SU-DHL-6 (cell line): ENCODE data around the gene RND1.
"Not testable (repeated sequence)": the region's sequence is repeated elsewhere in the genome, so short reads cannot be mapped to it uniquely, and the experiment has no call there.

Experiments used
- H2AFZ ChIP-seq: fragments of 200-600 bp; sonication (generic); 2 replicates; pipeline ENCODE4 v1.6.1; 2014; ENCODE audit warnings: low read depth, mild to moderate bottlenecking, moderate library complexity, mixed read lengths, antibody characterized with exemption, low read length; ENCODE audit not compliant: severe bottlenecking
- H3F3A ChIP-seq: fragments of 200-600 bp; shearing (Covaris generic); 2 replicates; pipeline ENCODE4 v1.6.0; 2016; ENCODE audit warnings: antibody characterized with exemption, mild to moderate bottlenecking; ENCODE audit not compliant: insufficient read depth
- H3K27ac ChIP-seq: fragments of 200-600 bp; sonication (generic); 2 replicates; pipeline ENCODE4 v1.5.1; 2016; ENCODE audit warnings: low read depth, mild to moderate bottlenecking, low read length, moderate library complexity, mixed read lengths
- H3K27me3 ChIP-seq: fragments of 200-600 bp; sonication (generic), shearing (Covaris generic); 2 replicates; pipeline ENCODE4 v1.6.0; 2014; ENCODE audit warnings: mild to moderate bottlenecking, low read length
- H3K36me3 ChIP-seq: fragments of 200-600 bp; sonication (generic); 2 replicates; pipeline ENCODE4 v1.6.1; 2014; ENCODE audit warnings: mild to moderate bottlenecking, low read length, mixed read lengths
- H3K4me2 ChIP-seq: fragments of 300-600, 200-600 bp; shearing (Covaris generic), sonication (generic); 2 replicates; pipeline ENCODE4 v1.6.0; 2014; ENCODE audit warnings: low read length, low read depth, mild to moderate bottlenecking; ENCODE audit not compliant: poor library complexity, severe bottlenecking
- H3K4me3 ChIP-seq: fragments of 200-600 bp; sonication (generic); 2 replicates; pipeline ENCODE4 v1.5.1; 2014; ENCODE audit warnings: antibody characterized with exemption, low read length, mild to moderate bottlenecking, mixed read lengths; ENCODE audit not compliant: insufficient read depth, poor library complexity, severe bottlenecking
- H3K79me2 ChIP-seq: fragments of 200-600 bp; sonication (generic); 2 replicates; pipeline ENCODE4 v1.6.1; 2014; ENCODE audit warnings: mild to moderate bottlenecking, low read length, moderate library complexity; ENCODE audit not compliant: insufficient read depth
- H3K9ac ChIP-seq: fragments of 200-600 bp; sonication (generic); 2 replicates; pipeline ENCODE4 v1.7.0; 2014; ENCODE audit warnings: mild to moderate bottlenecking, low read length
- H3K9me2 ChIP-seq: fragments of 200-600 bp; sonication (generic); replicated peaks from 2 replicates; pipeline ENCODE4 v1.6.1; 2014; ENCODE audit warnings: low read length; ENCODE audit not compliant: insufficient read depth
- H3K9me3 ChIP-seq: fragments of 200-600 bp; sonication (generic); 2 replicates; pipeline ENCODE4 v1.6.1; 2014; ENCODE audit warnings: low read length, mixed read lengths; ENCODE audit not compliant: insufficient read depth
- H4K20me1 ChIP-seq: fragments of 200-600 bp; sonication (generic); 2 replicates; pipeline ENCODE4 v1.6.1; 2014; ENCODE audit warnings: low read depth, mild to moderate bottlenecking, antibody characterized with exemption, low read length, moderate library complexity, mixed read lengths
- EZH2phosphoT487 ChIP-seq: fragments of 200-600 bp; sonication (generic), shearing (Covaris generic); conservative IDR thresholded peaks from 2 replicates; pipeline ENCODE4 v1.6.1; 2018; ENCODE audit warnings: mild to moderate bottlenecking, antibody characterized with exemption, low read length, moderate library complexity, mixed read lengths
- TF ChIP-seq, protein P1 (sequence below): fragments of 200-600 bp; sonication (generic); IDR thresholded peaks from one replicate; pipeline ENCODE4 v1.5.1; 2017; ENCODE audit warnings: antibody characterized with exemption, mild to moderate bottlenecking, low read length, moderate library complexity; ENCODE audit not compliant: insufficient read depth, poor library complexity, severe bottlenecking

Gene RND1

DNA sequence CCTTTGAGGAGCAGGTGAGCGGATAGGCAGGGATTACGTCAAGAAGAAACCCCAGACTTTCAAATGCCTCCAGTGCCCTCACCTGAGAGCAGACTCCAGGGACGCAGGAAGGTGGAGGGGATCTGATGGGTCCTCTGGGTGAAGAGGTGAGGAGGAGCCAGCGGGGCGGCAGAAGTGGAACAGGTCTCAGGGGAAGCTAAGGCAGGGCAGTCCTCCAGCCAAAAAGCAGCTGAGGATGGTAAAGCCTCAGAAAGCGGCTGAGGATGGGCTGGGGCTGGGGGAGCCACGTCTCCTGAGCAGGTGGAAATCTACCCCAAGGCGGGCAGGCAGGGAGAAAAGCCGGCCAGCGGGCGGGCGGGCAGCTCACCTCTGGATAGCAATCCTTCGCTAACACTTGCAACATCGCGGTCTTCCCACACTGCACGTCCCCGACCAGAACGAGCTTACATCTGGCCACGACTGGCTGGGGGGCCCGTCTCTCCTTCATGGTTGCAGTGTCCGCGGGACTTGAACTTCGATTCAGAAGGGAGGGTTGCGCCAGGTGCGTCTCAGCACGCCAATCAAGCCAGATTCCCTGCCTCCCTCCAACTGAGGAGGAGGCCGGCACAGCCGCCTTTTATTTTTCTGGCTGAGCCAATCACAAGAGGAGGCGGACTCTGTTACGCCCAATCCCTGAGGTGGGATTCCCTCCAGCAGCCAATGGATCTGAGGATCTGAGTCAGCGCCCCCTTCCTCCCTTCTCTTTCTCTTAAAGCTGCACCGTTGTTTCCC is at the start of gene RND1:
Gene RND1 (minus strand): TSS at position 590 of the 771 bp plus-strand sequence. CDS start 103 bp downstream, at position 487.
- TF ChIP-seq, protein P1, sequence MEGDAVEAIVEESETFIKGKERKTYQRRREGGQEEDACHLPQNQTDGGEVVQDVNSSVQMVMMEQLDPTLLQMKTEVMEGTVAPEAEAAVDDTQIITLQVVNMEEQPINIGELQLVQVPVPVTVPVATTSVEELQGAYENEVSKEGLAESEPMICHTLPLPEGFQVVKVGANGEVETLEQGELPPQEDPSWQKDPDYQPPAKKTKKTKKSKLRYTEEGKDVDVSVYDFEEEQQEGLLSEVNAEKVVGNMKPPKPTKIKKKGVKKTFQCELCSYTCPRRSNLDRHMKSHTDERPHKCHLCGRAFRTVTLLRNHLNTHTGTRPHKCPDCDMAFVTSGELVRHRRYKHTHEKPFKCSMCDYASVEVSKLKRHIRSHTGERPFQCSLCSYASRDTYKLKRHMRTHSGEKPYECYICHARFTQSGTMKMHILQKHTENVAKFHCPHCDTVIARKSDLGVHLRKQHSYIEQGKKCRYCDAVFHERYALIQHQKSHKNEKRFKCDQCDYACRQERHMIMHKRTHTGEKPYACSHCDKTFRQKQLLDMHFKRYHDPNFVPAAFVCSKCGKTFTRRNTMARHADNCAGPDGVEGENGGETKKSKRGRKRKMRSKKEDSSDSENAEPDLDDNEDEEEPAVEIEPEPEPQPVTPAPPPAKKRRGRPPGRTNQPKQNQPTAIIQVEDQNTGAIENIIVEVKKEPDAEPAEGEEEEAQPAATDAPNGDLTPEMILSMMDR: no peak
- no peak for TF ChIP-seq EZH2phosphoT487
- H3F3A ChIP-seq: no peaks in the 10 kb centered on the region
- H3K27me3 ChIP-seq: no peaks in the 10 kb centered on the region
- H3K9me2 ChIP-seq: no peaks in the 10 kb centered on the region
- peak within 1 kb of the TSS; percentile 50 for H3K9ac ChIP-seq
- no peaks in the 10 kb centered on the region for H4K20me1 ChIP-seq
- peak within 1 kb of the TSS; percentile 68 for H3K4me2 ChIP-seq
- H3K4me3 ChIP-seq: peak within 1 kb of the TSS; percentile 52
- H2AFZ ChIP-seq: peak within 1 kb of the TSS; percentile 66
- H3K36me3 ChIP-seq: no peaks in the 10 kb centered on the region
- H3K27ac ChIP-seq: no peak within 1 kb of the TSS
- no peaks in the 10 kb centered on the region for H3K9me3 ChIP-seq
- H3K79me2 ChIP-seq: no peaks in the 10 kb centered on the region

DNA sequence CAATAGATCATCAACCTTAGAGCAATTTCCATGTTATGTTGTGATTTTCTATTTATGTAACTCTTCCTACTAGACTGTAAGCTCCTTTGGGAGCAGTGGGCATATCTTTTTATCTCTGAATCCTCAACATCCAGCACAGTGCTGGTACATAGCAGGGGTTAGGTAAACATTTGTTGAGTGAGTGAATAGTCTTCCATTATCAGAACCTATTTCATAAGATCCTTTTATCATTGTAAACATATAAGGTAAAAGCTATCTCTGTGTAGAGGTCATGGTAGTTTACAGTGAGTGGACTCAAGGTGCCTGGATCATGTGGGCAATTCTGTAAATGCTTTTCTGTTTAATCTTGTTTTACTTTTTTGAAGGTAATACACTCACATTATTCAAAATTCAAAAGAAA is 44.5 kb upstream of the RND1 start:
- Histone ChIP-seq H3K27me3 (no peaks in the 10 kb centered on the region), H3K9me3 (no peaks in the 10 kb centered on the region), H3K4me3 (no peak overlapping the region), H3K9ac (no peak overlapping the region), H3K27ac (no peak overlapping the region), H3K9me2 (no peaks in the 10 kb centered on the region), H3K4me2 (no peak overlapping the region), H3K36me3 (no peaks in the 10 kb centered on the region), H3F3A (no peaks in the 10 kb centered on the region), H2AFZ (no peak overlapping the region), H4K20me1 (no peaks in the 10 kb centered on the region), H3K79me2 (no peaks in the 10 kb centered on the region)
- TF ChIP-seq, protein P1: no peak
- no peak for TF ChIP-seq EZH2phosphoT487

DNA sequence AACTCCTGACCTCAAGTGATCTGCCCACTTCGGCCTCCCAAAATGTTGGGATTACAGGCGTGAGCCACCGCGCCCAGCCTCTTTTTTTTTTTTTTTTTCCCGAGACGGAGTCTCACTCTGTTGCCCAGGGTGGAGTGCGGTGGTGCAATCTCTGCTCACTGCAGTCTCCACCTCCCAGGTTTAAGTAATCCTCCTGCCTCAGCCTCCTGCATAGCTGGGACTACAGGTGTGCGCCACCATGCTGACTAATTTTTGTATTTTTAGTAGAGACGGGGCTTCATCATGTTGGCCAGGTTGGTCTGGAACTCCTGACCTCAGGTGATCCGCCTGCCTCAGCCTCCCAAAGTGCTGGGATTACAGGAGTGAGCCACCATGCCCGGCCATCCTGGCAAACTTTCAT is 44.0 kb upstream of the RND1 start:
- not testable (repeated sequence) for H3K9me2 ChIP-seq, H4K20me1 ChIP-seq, H3K27ac ChIP-seq, H3K9me3 ChIP-seq, H3K79me2 ChIP-seq, H3F3A ChIP-seq, H2AFZ ChIP-seq, H3K36me3 ChIP-seq, H3K4me2 ChIP-seq, H3K27me3 ChIP-seq, H3K9ac ChIP-seq, H3K4me3 ChIP-seq

DNA sequence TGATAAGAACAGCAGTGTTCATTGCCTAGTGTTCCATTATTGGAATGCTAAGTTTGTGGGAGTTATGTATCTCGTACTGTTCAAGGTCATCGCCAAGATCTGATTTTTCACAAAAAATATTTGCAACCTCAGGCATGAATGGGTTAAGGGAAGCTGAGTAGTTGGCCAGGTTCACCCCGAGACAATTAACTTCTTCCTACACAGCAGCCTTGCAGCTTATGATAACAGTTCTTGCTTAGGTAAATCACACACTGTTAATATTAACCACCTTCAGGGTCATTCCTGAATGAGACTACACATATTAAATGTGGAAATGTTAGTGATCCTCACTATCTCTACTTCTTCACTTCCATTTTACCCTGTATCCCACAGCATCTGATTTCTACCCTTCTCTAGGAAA is 41.6 kb upstream of the RND1 start:
- H3F3A ChIP-seq: no peaks in the 10 kb centered on the region
- TF ChIP-seq EZH2phosphoT487: no peak
- TF ChIP-seq, protein P1: no peak
- no peaks in the 10 kb centered on the region for H4K20me1 ChIP-seq
- H3K9me2 ChIP-seq: no peaks in the 10 kb centered on the region
- no peak overlapping the region for H3K4me2 ChIP-seq
- no peaks in the 10 kb centered on the region for H3K36me3 ChIP-seq
- H3K79me2 ChIP-seq: no peaks in the 10 kb centered on the region
- H3K27ac ChIP-seq: no peak overlapping the region
- H3K4me3 ChIP-seq: no peak overlapping the region
- H2AFZ ChIP-seq: no peak overlapping the region
- H3K9me3 ChIP-seq: no peaks in the 10 kb centered on the region
- no peaks in the 10 kb centered on the region for H3K27me3 ChIP-seq
- no peak overlapping the region for H3K9ac ChIP-seq
